Measurements from ENCODE around the gene DAAM2.

DAAM2 gene

GRCh38 chr6:39887692-39888450 lies 95.7 kb downstream of the DAAM2 start:
- peaks cover 13% of the 10 kb centered on the region for H3K27me3 Mint-ChIP-seq
- H3K27ac Mint-ChIP-seq = no peak overlapping the region
- no peaks in the 10 kb centered on the region for H3K4me1 Mint-ChIP-seq (ENCODE audit: low read depth)
- no peak for DNase-seq
- no peaks in the 10 kb centered on the region for H3K9me3 Mint-ChIP-seq
- no peak overlapping the region for H3K4me3 Mint-ChIP-seq
- no peaks in the 10 kb centered on the region for H3K36me3 Mint-ChIP-seq (ENCODE audit: low read depth)

DNA sequence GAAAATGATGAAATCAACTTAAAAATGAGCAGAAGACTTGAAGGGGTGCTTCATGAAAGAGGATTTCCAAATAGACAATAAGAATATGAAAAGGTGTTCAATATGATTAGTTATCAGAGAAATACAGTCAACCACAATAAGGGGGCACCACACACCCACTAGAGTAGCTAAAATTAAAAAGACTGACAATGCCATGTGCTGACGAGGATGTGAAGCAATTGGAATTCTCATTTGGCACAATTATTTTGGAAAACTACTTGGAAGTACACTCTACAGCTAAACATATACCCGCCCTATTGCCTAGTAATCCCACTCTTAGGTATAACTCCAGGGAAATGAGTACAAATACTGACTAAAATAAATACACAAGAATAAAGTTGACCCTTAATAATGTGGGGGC lies 97.1 kb downstream of the DAAM2 start:
- H3K4me3 Mint-ChIP-seq = no peak overlapping the region
- no peak for DNase-seq
- no peak overlapping the region for H3K27ac Mint-ChIP-seq
- H3K36me3 Mint-ChIP-seq (ENCODE audit: low read depth) = no peaks in the 10 kb centered on the region
- H3K4me1 Mint-ChIP-seq (ENCODE audit: low read depth) = no peaks in the 10 kb centered on the region
- peaks cover 13% of the 10 kb centered on the region for H3K27me3 Mint-ChIP-seq
- H3K9me3 Mint-ChIP-seq = no peaks in the 10 kb centered on the region

DNA sequence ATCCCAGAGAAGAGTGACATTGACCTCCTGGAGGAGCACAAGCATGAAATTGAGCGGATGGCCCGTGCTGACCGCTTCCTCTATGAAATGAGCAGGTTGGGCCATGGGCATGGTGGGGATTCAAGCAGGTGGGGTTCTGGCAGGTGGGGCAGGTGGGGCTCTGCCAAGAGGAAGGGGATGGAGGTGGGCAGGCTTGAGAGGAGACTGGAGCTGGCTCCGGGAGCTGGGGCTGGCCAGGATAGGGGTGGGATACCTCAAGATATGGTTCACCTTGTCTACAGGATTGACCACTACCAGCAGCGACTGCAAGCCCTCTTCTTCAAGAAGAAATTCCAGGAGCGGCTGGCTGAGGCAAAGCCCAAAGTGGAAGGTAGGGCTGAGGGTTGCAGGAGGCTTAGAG lies 99.2 kb downstream of the DAAM2 start:
- no peak overlapping the region for H3K4me3 Mint-ChIP-seq
- no peak overlapping the region for H3K27ac Mint-ChIP-seq
- no peaks in the 10 kb centered on the region for H3K4me1 Mint-ChIP-seq (ENCODE audit: low read depth)
- no peaks in the 10 kb centered on the region for H3K9me3 Mint-ChIP-seq
- H3K36me3 Mint-ChIP-seq (ENCODE audit: low read depth) = no peaks in the 10 kb centered on the region
- peaks cover 13% of the 10 kb centered on the region for H3K27me3 Mint-ChIP-seq
- no peak for DNase-seq

- Mint-ChIP-seq H3K9me3 (no peaks in the 10 kb centered on the region), H3K27ac (no peak overlapping the region), H3K4me3 (no peak overlapping the region), H3K4me1 (ENCODE audit: low read depth) (no peaks in the 10 kb centered on the region), H3K36me3 (ENCODE audit: low read depth) (no peaks in the 10 kb centered on the region), H3K27me3 (peaks cover 13% of the 10 kb centered on the region)
- DNase-seq = no peak
These were observed 99.8 kb downstream of the DAAM2 start for GRCh38 chr6:39891976-39892375.

DNA sequence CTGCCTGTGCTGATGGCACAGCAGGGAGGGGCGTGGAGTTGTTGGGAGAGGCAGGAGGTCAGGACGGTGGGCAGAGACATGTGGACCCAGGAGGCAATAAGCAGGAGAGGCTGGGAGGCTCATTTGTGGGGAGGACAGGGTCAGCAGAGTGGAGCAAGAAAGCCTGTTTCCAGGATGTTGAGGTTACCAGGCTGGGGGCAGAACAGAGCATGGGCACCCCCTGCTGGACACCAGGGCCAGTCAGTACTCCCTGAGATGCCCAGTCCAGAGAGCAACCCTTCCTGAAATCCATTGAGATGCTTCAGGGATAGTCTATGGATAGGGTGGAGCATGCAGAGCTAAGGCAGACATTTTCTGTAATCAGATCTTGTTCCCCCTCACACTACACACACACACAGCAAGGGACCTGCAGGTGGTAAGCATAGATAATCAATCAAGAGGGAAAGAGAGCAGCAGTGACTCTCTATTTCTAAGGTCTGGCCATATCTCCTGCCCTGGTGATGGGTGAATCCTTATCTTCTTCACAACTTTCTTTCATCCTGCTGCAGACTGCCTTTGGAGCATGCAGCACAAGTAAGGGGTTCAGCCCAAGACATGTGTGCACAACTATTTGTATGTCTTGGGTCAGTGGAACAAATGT lies 100.4 kb downstream of the DAAM2 start:
- no peak overlapping the region for H3K4me3 Mint-ChIP-seq
- H3K27me3 Mint-ChIP-seq = peaks cover 16% of the 10 kb centered on the region
- no peaks in the 10 kb centered on the region for H3K4me1 Mint-ChIP-seq (ENCODE audit: low read depth)
- no peaks in the 10 kb centered on the region for H3K9me3 Mint-ChIP-seq
- no peaks in the 10 kb centered on the region for H3K36me3 Mint-ChIP-seq (ENCODE audit: low read depth)
- peak; percentile 33 for DNase-seq
- H3K27ac Mint-ChIP-seq = no peak overlapping the region

- Mint-ChIP-seq H3K9me3 (no peaks in the 10 kb centered on the region), H3K4me1 (ENCODE audit: low read depth) (no peaks in the 10 kb centered on the region), H3K36me3 (ENCODE audit: low read depth) (no peaks in the 10 kb centered on the region), H3K27me3 (peaks cover 17% of the 10 kb centered on the region), H3K4me3 (no peak overlapping the region), H3K27ac (no peak overlapping the region)
- no peak for DNase-seq
These were observed 101.1 kb downstream of the DAAM2 start for GRCh38 chr6:39893286-39893685.

DNA sequence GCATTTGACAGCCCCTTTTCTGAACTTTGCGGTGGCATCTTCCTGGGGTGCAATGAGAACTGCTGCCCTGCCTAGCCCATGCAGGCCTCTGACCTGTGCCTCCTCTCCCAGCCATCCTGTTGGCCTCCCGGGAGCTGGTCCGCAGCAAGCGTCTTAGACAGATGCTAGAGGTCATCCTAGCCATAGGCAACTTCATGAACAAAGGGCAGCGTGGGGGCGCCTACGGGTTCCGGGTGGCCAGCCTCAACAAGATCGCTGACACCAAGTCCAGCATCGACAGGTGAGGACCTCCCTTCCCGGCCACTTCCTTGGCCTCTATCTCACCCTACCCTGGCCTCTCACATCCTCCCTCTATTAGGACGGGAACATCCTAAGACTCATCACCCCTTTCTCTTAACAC lies 104.5 kb downstream of the DAAM2 start:
- Mint-ChIP-seq H3K4me1 (ENCODE audit: low read depth) (no peaks in the 10 kb centered on the region), H3K9me3 (no peaks in the 10 kb centered on the region), H3K27me3 (peaks cover 5% of the 10 kb centered on the region), H3K27ac (no peak overlapping the region), H3K36me3 (ENCODE audit: low read depth) (no peaks in the 10 kb centered on the region), H3K4me3 (no peak overlapping the region)
- DNase-seq = peak; percentile 7

DNA sequence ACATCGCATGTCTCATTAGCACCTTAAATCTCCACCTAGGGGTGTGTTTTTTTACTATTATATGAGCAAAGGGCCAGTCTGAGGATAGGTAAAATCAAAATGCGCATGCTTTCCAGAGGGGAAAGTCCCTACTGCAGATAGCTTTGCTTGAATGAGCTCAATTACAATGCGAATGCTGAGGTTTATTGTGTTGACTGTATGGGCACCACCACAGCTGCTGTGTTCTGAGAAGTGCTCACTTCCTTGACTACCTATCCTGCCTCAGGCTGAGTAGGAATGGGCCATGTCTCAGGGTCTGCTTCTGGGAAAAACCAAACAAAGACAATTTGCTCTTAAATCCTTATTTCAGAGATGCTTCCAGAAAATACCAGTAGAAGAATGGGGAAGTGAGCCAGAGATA lies 105.5 kb downstream of the DAAM2 start:
- Mint-ChIP-seq H3K36me3 (ENCODE audit: low read depth) (no peaks in the 10 kb centered on the region), H3K9me3 (no peaks in the 10 kb centered on the region), H3K4me1 (ENCODE audit: low read depth) (no peaks in the 10 kb centered on the region), H3K27me3 (peaks cover 5% of the 10 kb centered on the region), H3K4me3 (no peak overlapping the region), H3K27ac (no peak overlapping the region)
- no peak for DNase-seq

DNA sequence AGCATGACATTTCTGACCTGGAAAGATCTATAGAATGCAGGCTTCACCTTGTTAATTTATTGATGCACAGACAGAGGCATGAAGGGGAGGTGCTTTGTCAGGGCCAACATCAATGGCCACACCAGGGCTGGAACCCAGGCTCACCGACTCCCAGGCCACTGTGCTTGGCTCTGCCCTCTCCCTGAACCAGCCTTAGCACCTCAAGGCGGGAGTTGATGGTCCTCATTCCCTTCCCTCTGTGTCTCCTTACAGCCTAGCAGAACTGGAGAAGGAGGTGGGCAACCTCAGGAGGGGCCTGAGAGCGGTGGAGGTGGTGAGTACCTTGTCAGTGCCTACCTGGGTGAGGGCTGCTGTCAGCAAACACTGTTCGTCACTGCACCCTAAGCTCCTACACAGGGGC lies 106.4 kb downstream of the DAAM2 start:
- no peak overlapping the region for H3K4me3 Mint-ChIP-seq
- no peaks in the 10 kb centered on the region for H3K36me3 Mint-ChIP-seq (ENCODE audit: low read depth)
- no peaks in the 10 kb centered on the region for H3K9me3 Mint-ChIP-seq
- peaks cover 5% of the 10 kb centered on the region for H3K27me3 Mint-ChIP-seq
- no peaks in the 10 kb centered on the region for H3K4me1 Mint-ChIP-seq (ENCODE audit: low read depth)
- H3K27ac Mint-ChIP-seq = no peak overlapping the region
- DNase-seq = peak; percentile 2

GRCh38 chr6:39899554-39900295 lies 107.5 kb downstream of the DAAM2 start:
- Mint-ChIP-seq H3K4me3 (no peak overlapping the region), H3K27me3 (peaks cover 5% of the 10 kb centered on the region), H3K9me3 (no peaks in the 10 kb centered on the region), H3K36me3 (ENCODE audit: low read depth) (no peaks in the 10 kb centered on the region), H3K27ac (no peak overlapping the region), H3K4me1 (ENCODE audit: low read depth) (no peaks in the 10 kb centered on the region)
- DNase-seq = no peak

DNA sequence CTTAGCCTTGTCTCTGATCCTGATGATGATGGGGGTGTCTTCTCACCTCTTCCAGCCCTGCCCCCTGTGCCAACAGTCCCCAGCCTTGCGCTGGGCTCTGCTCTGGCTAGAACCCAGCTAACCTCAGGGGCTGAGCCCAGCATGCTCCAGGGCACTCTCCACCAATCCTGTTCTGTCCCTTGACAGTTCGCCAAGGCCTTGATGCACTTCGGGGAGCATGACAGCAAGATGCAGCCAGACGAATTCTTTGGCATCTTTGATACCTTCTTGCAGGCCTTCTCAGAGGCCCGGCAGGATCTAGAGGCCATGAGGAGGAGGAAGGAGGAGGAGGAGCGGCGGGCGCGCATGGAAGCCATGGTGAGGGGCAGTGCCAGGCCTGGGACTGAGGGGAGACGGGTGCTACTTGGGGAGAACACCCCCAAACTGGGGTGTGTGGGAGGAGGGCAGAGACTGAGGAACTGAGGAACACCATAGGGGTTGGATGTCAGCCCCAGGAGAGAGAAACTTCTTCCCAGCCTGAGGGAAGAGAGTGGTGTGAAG lies 109.0 kb downstream of the DAAM2 start:
- Mint-ChIP-seq H3K27ac (no peak overlapping the region), H3K4me3 (no peak overlapping the region), H3K36me3 (ENCODE audit: low read depth) (peaks cover under 1% of the 10 kb centered on the region), H3K9me3 (no peaks in the 10 kb centered on the region), H3K4me1 (ENCODE audit: low read depth) (no peaks in the 10 kb centered on the region), H3K27me3 (peaks cover 5% of the 10 kb centered on the region)
- no peak for DNase-seq

GRCh38 chr6:39901670-39902069 lies 109.5 kb downstream of the DAAM2 start:
- DNase-seq = no peak
- Mint-ChIP-seq H3K4me3 (no peak overlapping the region), H3K36me3 (ENCODE audit: low read depth) (peaks cover 3% of the 10 kb centered on the region), H3K9me3 (no peaks in the 10 kb centered on the region), H3K4me1 (ENCODE audit: low read depth) (no peaks in the 10 kb centered on the region), H3K27me3 (peaks cover 5% of the 10 kb centered on the region), H3K27ac (no peak overlapping the region)

DNA sequence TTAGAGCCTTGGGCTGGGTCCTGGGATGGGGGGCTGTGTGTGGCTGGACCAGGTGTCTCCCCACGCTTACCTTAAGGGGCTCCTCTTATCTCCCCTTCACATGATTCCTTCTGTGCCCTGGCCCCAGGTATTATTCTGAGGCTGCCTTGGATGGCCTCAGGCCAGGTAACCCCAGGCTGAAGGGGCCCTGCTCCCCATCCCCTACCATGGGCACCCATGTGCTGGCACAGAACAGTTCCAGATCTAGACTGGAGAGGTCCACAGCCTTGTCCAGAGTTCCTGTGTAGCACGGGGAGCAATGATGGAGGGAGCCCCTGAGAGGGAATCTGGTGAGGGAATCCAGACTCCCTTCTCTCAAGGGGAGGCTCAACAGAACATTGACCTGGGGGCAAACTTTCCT lies 110.0 kb downstream of the DAAM2 start:
- Mint-ChIP-seq H3K27me3 (peaks cover 5% of the 10 kb centered on the region), H3K27ac (no peak overlapping the region), H3K4me3 (no peak overlapping the region), H3K9me3 (no peaks in the 10 kb centered on the region), H3K4me1 (ENCODE audit: low read depth) (no peaks in the 10 kb centered on the region), H3K36me3 (ENCODE audit: low read depth) (peaks cover 3% of the 10 kb centered on the region)
- no peak for DNase-seq

DNA sequence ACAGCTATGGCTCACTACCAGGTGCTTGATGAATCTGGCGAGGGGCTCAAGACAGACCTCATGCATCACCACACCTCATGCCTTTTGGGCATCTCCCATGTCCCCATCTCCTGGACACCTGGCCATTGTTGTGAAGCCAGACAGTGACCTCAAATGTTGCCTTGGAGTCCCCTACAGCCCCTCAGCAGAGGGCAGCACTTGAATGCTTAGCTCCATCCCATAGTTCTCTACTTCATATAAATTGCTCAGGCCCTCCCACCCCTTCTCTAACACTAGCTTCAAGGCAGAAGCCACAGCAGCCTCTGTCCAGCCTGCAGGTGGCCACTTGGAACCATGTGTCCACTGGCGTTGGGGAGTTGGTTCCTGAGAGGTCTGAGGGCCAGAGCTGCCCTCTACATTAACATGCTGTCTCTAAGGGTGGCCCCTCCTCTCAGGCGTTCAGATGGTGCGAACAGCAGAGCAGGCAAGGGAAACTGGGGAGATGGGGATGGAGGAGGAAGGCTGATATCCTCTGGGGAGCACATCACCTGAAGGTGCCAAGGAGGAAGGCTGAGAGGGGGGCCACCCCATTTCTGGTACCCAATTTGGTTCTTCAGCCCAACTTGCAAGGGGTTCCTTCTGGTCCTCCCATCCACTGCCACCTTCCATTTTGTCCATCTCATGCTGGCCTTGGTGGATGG lies 110.8 kb downstream of the DAAM2 start:
- no peak for DNase-seq
- Mint-ChIP-seq H3K4me3 (no peak overlapping the region), H3K36me3 (ENCODE audit: low read depth) (peaks cover 3% of the 10 kb centered on the region), H3K4me1 (ENCODE audit: low read depth) (no peaks in the 10 kb centered on the region), H3K9me3 (no peaks in the 10 kb centered on the region), H3K27me3 (peaks cover 3% of the 10 kb centered on the region), H3K27ac (no peak overlapping the region)
